Amygdala (tissue), 56 donors: Measurements from ENCODE around the gene CANT1.
"Not testable (repeated sequence)": the region's sequence is repeated elsewhere in the genome, so short reads cannot be mapped to it uniquely, and the experiment has no call there.

ENCODE experiments used
- DNase-seq, 56 donors: peaks; one replicate each; lab custom pipeline; 2025; lab: John Stamatoyannopoulos, UW

The CANT1 gene

DNA sequence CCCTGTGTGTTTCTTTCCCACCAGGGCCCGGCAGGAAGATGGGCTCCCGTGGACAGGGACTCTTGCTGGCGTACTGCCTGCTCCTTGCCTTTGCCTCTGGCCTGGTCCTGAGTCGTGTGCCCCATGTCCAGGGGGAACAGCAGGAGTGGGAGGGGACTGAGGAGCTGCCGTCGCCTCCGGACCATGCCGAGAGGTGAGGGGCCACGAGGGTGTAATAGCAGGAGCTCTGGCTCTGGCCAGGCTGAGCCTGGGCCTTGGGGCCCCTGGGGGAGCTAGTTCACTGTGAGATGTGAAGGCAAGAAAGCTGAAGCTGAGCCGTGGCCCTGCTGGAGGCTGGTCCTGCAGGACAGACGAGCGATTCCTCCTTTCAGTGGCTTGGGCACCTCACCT is 34.4 kb upstream of the CANT1 start:
- no peak for DNase-seq

GRCh38 chr17:79043191-79043930 is 33.8 kb upstream of the CANT1 start:
- DNase-seq = no peak

- DNase-seq = peak in 13 of 56 donors; percentile 1 to 56 (median 17)
These were observed 33.0 kb upstream of the CANT1 start for GRCh38 chr17:79042421-79043190.

- no peak for DNase-seq
These were observed 32.3 kb upstream of the CANT1 start for GRCh38 chr17:79041723-79042420.

DNA sequence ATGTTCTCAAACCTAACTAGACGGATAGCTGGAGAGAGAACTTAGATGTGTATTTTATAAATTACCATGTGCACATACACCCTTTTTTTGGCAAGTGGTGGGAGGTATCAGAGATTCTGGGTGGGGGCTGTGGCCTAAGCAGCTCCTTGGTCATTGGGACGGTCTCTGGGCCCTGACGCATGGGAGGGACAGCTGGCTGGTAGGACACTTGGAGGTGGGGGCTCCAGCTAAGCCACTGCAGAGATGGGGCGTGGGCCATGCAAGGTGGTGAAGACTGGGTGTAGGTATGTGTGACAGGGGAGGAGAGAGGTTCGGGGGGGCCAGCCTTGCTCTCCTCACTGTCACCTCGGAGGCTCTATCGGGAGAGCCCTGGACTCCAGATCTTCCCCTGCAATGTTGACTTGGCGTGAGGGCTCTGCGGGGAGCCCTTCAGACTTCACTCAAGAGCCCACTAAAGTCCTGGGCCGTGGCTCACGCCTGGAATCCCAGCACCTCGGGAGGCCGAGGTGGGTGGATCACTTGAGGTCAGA is 31.5 kb upstream of the CANT1 start:
- no peak for DNase-seq

- no peak for DNase-seq
These were observed 30.3 kb upstream of the CANT1 start for GRCh38 chr17:79039886-79040285.

DNA sequence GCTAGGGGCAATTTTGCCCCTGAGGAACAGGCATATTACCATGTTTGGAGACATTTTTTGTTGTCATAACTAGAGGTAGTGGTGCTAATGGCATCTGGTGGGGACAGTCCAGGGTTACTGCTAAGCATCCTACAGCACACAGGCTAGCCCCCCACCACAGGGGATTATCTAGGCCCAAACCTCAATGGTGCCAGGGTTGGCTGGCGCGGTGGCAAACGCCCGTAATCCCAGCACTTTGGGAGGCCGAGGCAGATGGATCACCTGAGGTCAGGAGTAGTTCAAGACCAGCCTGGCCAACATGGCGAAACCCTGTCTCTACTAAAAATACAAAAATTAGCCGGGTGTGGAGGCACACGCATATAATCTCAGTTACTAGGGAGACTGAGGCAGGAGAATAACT is 29.6 kb upstream of the CANT1 start:
- DNase-seq = no peak

- no peak for DNase-seq
These were observed 29.1 kb upstream of the CANT1 start for GRCh38 chr17:79038545-79039135.

GRCh38 chr17:79036596-79036995 is 27.0 kb upstream of the CANT1 start:
- peak in 4 of 56 donors; percentile 6 to 13 (median 12) for DNase-seq

DNA sequence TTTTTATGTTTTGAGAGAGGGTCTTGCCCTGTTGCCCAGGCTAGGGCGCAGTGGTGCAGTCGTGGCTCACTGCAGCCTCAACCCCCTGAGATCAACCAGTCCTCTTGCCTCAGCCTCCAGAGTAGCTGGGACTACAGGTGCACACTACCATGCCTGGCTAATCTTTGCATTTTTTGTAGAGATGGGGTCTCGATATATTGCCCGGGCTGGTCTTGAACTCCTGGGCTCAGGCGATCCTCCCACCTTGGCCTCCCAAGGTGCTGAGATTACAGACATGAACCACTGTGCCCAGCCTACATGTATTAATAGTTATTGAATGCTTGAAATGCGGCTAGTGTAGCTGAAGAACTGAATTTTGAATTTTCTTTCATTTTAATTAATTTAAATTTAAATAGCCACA is 26.6 kb upstream of the CANT1 start:
- DNase-seq = no peak

GRCh38 chr17:79035686-79036085 is 26.1 kb upstream of the CANT1 start:
- DNase-seq = no peak

- DNase-seq = no peak
These were observed 25.4 kb upstream of the CANT1 start for GRCh38 chr17:79034931-79035485.

GRCh38 chr17:79033741-79034501 is 24.4 kb upstream of the CANT1 start:
- peak in 50 of 56 donors; percentile 9 to 83 (median 56) for DNase-seq

DNA sequence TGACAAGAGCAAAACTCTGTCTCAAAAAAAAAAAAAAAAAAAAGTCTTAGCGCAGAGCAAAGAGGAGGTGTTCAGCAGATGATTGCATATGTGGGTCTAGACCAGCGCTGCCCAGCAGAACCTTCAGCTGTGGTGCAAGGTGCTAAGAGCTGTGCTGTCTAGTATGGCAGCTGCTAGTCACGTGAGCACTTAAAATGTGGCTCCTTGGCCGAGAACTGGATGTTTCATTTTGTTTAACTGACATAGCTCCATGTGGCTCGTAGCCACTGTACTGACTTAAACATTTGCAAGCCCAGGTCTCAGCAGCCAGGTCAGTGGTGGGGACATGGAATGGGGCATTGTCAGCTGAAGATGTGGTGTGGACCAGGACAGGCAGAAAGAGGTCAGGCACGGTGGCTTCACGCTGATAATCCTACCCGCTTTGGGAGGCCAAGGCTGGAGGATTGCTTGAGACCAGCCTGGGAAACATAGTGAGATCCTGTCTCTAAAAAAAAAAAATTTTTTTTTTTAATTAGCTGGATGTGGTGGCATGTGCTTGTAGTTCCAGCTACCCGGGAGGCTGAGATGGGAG is 23.6 kb upstream of the CANT1 start:
- DNase-seq = no peak

DNA sequence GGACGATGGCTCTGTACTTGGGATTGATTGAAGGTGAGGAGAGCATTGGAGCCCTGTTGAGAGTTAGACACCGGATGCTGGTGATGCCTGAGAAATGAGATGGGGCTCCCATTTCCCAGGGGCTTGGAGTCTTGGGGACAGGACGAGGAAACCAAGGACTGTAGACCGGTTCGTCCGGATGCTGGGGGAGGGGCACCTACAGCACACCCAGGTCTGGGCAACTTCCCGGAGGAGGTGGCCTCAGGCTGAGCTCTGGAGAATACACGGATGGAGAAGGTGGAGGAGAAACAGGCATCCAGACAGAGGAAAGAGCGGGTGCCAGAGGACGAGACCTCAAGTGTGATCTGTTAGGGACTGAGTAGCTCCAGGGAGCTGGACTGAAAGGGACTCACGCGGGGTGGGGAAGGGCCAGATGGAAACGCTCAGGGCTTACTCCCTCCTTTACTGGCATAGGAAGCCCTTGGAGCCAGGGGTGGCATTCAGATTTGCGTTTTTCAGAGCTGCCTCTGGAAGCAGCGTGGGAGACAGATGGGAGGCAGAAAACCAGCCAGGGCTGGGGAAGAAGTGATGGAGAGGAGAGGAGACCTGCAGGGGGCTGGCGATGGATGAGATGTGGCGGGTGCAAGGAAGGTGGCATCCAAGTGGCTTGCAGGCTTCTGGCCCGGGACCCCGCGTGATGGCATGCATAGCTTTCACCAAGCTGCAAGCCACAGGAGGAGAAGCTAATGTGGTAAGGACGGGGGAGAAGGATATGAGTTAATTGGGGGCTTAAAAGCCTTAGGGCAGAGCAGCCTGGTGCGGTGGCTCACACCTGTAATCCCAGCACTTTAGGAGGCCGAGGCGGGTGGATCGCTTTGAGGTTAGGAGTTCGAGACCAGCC is 22.7 kb upstream of the CANT1 start:
- DNase-seq = no peak

DNA sequence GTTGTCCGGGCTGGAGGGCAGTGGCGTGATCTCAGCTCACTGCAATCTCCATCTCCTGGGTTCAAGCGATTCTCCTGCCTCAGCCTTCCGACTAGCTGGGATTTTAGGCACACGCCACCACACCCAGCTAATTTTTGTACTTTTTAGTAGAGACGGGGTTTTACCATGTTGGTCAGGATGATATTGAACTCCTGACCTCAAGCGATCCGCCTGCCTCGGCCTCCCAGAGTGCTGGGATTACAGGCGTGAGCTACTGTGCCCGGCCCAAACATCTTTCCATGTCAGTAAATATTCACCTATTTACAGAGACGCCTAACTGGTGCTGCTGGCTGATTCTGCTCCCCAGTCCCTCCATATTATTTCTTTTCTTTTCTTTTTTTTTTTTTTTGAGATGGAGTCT is 21.1 kb upstream of the CANT1 start:
- not testable (repeated sequence) for DNase-seq

DNA sequence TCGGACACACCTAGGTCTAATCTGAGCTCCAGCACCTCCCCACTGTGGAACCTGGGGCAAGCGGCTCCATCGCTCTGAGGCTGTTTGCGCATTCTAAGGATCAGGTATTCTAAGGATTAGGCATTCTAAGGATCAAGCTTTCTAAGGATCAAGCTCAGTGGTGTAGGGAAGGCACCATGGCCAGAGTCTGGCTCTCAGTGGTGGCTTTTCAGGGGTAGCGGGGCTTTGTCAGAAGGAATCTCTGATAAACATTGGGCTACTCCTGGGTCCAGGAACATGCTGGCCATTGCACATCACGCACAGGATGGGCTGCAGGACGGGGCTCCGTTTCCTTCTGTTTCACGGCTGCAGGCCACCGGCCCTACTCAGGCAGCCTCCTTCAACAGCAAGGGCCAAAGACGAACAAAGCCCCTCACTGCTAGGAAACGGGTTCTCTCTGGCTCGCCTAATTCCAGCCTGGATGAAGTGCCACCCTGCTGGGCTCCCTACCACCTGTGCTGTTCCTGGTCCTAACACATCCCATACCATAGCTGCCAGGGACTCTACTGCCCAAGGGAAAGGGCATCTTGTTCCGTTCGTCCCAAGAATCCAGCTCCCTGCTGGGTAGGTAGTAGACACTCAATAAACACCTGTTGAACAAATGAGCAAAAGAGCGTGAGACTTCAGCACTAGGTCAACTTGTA is 19.9 kb upstream of the CANT1 start:
- DNase-seq = no peak
